HG02678 (cell line): ENCODE measurements around the gene RUBCN.
"Not testable (repeated sequence)": the region's sequence is repeated elsewhere in the genome, so short reads cannot be mapped to it uniquely, and the experiment has no call there.

Experiments used
- ATAC-seq: cut with Tn5 transposase; IDR thresholded peaks from one replicate; pipeline ENCODE4 v1.9.1; 2021; ENCODE audit warnings: mild to moderate bottlenecking, moderate library complexity; ENCODE audit not compliant: unreplicated experiment

Gene RUBCN

DNA sequence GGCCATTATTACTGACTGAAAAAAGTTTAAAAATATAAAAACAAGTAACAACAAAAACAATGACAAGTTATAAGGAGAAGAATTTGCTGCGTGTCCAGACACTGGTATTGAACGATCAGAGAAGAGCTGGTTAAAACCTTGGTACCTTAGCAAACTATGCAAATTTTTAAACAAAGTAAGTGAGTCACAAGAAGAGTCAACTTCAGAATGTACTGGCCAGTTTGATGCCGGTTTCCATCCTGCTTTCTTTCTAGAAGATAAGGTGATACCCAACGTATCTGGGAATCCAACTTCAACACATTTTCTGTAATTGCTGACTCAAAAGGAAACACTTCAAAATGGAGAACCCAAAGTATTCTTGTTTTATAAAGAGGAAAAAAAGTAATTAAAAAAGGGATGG, 49.8 kb downstream of the RUBCN start:
- ATAC-seq = no peak

DNA sequence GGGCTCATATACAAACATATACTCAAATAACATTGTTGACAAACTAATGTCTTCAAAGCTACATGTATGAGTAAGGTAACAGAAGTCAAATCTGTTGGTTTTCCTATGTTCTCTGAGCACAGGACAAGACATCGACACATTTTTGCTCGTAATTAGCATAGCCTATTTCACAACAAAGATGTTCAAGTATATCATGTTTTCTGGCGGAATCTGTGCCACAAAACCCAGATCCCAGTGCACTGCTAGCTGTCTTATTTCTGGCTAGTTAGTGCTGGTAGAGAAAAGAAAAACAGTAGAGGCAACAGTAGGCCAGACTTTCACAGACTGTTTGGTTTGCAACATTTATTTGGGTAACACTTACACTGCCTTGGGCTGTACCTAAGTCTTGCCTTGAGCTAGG, 51.2 kb downstream of the RUBCN start:
- ATAC-seq = no peak

DNA sequence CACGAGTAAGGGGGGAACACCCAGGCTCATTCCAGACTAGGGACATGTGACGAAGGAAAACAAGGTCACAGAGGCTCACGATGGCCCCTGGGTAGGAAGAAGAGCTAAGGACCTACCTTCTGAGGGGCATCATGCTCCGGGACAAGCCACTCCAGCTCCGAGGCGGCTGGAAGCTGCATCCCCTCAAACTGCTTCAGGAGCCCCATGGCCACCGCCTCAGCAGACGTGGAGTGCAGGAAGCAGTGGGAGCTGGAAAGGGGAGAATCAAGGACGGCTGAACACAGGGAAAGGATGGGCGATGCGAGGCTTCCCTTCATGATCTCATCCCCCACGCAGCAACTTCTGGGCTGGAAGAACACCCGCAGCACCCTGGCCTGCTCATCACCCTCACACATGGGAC, 53.5 kb downstream of the RUBCN start:
- no peak for ATAC-seq

DNA sequence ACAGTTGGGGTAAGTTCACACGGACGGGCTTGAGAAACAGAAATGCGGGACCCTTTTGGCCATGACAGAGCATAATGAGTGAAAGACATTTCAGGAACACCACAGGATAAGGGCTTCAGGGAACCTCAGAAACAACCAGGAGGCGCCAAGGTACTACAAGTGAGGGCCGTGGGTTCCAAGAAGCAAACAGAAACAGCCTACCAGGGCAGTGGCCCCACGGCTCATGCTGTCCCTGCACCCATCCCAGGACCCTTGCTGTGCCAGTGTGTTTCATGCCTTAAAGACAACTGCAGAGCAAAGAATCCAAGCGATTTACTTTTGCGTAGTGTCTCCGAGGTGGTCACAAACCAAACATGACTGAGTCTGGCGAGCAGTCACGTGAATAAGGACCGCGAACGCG, 54.0 kb downstream of the RUBCN start:
- no peak for ATAC-seq

DNA sequence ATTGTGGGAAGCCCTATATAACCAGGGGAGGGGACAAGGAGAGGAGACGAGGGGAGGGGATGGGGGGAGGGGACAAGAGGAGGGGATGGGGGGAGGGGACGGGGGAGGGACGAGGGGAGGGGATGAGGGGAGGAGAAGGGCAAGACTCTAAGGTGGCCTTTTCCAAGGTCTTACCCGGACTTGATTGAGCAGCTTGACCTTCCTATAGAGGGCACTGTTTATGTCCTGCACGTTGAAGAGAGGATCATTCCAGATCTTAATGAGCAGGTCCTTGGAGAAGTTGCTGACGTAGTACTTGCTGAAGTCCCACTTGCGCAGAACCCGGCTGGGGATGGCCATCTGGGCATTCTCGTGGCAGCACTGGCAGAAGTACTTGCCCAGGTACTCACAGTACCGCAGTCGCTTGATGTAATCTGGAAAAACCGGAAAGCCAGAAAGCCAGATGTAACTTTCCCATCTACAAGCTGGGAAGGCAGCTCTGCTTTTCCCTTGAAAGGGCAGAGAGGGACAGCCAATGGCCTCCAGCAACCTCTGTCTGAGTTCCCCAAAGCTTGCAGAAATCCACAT, 55.7 kb downstream of the RUBCN start:
- ATAC-seq = no peak

DNA sequence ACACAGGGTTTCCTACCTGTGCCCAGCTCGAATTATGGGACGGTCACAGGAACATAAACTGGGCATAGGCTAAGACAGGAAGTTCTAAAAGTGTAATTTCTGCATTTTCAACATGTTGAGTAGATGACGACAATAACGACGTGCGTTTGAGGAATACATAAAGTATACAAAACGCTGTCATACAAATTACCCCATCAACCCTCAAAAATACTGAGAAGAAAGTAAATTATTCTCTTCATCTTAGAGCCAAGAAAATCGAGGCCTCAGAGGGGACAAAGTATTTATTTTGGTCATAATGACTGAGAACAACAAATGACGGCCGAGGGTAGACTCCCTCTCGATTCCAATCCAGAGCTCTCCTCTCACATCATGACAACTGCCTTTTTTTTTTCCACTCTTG, 60.8 kb downstream of the RUBCN start:
- ATAC-seq = no peak

DNA sequence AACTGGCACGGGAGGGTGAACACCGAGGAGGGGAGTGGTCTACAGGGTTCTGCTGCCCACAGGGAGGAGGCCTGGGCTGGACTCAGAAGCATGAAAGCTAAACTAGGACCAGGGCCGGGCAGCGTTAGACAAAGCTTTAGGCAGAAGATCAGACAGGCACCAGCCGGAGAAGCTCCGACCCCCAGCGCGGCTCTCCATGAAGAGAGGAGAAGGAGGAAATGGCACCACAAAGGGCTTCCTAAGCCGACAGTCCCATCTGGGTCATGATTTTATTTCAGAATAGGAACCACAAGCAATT, 61.2 kb downstream of the RUBCN start:
- no peak for ATAC-seq

DNA sequence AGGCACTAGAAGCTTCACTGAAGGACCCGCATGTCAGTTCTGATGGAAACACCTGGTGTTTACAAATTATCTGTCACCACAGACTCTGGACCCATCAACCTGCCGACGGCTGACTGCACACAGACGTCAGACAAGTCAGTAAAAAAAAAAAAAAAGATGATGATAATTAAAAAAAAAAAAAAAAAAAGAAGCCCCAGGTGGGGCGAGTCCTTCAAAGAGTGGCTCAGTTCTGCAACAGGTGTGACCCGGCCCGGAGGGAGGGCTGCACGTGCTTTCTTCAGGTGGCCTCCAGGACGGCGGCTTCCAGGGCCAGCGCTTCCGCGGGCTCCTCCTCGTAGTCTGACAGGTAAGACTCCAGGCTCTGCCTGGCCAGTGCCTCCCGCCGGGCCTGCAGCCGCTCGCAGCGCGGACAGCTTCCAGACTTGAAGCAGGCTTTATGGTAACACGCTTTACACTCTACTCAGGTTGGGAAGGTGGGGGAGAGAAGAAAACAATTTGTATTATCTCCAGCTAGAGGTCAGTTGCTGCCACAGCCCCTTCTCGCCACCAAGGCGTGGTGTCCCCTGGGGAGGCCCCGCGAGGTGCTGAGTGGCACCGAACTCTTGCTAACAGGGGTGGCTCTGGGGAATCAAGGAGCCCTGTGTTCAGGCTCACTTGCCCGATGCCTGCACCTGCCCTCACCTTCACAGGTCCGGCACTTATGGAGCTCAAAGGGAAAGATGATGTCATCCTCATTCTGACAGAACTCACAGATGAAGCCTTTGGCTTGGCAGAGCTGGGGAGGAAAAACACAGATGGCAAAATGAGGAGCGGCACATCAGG, 61.8 kb downstream of the RUBCN start:
- ATAC-seq = no peak

DNA sequence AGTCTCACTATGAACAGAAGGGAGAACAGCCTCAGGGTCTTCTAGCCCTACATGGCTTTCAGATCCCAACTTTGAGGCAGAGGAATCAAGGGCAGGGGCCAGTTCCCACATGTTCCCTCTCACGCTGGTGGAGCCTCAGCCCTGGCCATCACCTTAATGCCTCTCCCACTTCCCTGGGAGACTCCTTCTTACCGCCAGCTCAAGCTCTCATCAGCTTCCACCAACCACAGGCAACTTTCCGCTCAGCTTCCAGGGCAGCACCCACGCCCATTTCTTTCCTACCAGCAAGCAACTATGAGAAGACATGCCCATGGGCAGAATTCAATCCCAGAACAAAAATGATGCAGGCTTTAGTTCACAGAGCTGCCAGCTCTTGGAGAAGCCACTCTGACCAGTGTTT, 63.5 kb downstream of the RUBCN start:
- ATAC-seq = no peak

DNA sequence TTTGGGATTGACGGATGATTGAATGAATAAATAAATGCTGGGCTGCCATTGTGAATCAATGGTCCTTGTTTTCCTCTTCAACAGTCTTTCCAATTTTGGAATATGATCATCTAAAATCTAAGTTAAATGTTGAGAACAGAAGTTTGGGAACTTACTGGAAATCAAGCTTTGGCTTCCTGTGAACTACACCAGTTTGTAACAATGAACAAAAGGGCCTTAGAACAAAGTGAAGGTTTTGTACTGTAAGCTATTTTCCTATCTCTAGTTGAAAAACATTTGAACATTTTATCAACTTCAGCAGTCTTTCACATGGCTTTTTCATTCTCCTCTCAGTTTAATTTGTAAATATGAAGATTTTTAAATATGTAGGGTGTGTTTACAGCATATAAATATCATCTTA, 66.3 kb downstream of the RUBCN start:
- ATAC-seq = no peak

DNA sequence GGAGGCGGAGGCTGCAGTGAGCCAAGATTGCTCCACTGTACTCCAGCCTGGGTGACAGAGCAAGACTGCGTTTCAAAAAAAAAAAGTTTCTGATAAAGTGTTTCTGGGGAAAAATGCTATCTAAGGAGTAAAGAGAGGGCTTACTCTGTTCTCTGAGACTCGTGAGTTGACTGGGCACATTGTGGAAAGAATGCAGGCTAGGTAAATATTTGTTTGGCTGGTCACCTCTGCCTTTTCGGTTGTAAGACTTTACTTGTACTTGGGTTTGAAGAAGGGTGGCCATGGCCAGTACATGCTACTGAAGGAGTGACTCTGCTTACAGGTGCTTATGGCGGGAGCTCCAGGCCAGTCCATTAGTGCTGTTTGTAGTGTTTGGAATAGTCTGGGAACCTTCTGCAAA, 68.7 kb downstream of the RUBCN start:
- ATAC-seq = no peak

DNA sequence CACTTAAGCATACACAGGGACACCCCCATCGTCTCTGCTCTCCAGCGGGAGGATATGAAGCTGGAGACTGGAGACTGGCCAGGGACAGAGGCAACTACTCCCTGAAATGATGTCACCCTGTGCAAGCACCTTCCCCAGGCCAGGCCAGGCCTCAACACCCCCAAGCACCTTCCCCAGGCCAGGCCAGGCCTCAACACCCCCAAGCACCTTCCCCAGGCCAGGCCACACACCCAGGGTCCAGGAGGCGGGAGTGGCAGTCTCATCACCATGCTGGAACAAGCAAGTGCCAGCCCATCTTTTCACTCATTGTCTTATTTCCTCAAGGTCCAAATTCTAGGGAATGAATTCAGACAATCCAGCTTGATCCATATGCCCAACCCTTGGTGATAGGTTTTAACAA, 69.4 kb downstream of the RUBCN start:
- not testable (repeated sequence) for ATAC-seq

DNA sequence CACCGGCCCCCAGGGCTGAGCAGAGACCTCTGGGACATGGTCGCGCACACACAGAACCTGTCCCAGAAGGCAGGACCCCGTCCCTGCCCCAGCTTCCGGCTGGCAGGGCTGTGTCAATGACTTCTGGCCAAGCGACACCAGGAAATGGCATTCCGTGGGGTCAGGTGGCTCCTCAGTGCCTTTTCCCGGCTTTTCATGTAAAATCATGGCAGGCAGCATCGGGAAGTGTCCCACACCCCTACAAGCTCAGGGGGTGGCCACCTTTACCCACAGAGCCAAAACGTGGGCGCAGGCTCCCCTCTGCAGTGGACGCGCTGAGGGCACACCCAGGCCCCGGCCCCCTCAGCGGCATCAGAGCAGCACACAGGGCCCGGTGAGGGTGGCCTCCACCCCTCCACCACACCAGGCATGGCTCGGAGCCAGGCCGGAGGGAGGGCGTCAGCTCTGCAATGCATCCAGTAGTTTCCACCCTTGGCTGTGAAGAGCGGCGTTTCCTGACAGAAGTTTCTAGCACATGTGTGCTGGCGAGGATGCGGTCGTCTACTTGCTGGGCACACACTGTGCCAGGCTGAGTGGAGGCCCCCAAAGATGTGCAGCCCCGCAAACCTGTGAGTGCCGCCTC, 70.4 kb downstream of the RUBCN start:
- not testable (repeated sequence) for ATAC-seq

DNA sequence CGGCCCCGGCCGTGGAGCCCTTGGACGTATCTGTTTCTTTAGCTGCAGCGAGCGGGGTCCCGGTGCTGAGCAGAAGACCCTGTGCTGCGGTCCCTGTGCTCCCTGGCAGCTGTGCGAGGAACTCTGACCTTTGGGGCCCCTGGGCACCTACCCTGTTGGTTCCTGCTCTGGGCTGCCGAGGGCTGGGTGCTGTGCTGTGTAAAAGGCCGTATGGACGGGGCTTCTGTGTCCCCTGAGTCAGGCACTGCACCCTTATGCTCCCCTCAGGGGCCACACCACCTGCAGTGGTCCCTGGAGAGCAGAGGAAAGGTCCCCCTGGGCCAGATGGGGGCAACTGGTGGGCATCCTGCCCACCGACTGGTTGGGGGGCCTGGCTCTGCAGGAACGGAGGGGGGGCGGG, 71.2 kb downstream of the RUBCN start:
- ATAC-seq = not testable (repeated sequence)

DNA sequence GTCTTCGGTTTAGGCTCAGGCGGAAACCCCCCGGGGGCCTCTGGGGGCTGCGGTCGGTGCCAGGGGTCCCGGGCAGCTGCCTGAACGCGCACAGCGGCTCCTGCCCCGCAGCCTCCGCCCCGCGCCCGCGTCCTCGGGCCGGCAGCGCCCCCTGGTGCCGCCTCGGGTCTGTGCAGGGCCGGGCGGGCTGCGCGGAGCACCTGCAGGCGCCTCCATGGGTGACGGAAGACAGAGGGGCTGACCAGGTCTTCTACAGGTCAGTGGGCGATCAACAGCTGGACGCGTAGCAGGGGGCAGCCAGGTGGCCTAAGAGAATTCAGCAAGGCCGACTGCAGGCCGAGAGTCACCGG, 71.6 kb downstream of the RUBCN start:
- peak; percentile 87 for ATAC-seq

DNA sequence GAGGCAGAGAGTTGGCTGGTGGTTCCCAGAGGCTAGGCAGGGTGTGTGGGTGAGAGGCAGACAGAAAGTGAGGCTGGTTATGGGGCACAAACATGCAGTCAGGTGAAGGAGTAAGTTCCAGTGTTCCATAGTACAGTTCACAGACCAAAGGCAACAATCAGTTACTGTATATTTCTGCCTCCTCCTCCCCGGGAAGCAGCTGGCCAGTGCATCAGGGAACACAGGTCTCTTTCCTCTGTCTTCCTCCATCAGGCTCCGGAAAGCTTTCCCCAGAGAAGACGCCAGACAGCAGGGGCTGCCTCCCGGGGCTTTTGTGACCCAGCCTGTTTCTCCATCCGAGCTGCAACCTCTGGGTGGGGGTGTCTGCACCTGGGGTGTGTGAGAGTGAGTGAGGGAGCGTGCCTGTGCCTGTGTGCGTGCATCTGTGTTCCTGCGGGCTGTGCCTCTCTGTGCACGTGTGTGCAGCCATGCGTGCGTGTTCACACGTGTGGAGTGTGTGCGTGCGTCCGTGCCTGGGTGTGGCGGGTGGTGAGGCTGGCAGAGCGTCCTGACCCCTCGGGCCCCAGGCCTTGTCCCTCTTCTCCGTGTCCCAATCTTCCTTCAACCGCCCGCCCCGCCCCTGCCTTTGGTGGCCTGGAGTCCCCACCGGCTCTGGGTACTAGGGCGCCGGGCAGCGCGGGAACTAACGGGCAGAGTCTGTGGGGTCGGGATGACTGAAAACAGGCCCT, 72.1 kb downstream of the RUBCN start:
- peak; percentile 57 for ATAC-seq

DNA sequence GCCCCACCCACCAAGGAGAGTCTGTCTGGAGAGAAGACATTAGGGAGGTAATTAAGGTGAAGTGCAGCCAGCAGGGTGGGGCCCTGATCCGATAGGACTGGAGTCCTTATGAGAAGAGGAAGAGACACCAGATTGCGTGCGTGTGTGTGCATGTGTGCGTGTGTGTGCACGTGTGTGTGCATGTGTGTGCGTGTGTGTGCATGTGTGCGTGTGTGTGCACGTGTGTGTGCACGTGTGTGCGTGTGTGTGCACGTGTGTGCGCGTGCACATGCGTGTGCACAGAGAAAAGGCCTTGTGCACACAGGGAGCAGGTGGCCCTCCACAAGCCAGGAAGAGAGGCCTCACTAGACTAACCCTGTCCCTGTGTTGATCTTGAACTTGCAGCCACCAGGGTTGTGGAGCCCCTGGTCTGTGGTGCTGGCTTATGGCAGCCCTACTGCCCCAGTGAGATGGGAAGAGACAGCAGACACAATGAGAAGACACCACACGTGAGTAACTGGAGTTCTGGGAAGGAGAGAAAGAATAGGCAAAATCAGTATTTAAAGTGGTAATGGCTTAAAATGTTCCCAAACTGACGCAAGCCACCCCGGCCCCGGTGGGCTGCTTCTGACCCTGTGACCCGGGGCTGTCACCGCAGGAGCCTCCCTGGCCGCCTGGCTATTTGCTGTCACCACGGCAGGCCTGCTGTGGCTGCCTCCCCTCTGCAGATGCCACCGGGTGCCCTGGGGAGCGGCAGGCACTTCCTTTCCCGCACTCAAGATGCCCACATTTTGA, 73.2 kb downstream of the RUBCN start:
- not testable (repeated sequence) for ATAC-seq

DNA sequence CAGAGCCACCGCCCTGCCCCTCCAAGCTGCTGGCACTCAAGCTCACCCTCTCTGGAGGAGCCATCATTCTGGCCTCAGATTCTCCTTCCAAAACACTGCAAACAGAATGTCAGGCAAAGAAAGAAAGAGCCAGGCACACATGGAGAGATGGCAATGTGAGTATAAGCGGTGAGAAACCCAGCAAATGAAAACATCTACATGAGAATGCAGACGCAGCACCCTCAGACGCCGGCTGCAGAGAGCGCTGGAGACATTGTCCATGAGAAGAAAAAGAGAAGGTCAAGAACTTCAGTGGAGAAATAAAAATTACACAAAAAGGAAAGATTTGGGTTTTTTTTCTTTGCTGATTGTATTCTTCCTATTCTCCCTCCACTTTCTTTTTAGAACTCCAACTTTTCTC, 74.4 kb downstream of the RUBCN start:
- ATAC-seq = not testable (repeated sequence)

DNA sequence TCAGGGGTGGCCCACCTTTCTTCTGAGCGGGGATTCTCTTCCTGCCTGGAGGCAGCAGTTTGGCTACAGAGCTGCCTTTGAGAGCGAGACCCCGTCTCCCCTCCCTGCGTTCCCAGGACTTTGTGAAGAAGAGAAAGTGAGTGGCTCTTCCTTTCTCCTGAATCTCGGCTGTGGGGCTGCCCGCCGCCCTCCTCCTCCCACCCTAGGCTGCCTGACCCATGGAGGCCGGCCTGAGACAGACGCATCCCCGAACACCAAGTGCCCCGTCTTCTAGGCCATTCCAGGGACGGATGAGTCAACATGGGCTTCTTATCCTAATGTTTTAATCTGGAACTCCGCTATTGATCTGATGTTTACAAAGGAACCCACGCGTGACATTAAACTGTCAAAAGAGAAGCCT, 74.8 kb downstream of the RUBCN start:
- ATAC-seq = not testable (repeated sequence)

DNA sequence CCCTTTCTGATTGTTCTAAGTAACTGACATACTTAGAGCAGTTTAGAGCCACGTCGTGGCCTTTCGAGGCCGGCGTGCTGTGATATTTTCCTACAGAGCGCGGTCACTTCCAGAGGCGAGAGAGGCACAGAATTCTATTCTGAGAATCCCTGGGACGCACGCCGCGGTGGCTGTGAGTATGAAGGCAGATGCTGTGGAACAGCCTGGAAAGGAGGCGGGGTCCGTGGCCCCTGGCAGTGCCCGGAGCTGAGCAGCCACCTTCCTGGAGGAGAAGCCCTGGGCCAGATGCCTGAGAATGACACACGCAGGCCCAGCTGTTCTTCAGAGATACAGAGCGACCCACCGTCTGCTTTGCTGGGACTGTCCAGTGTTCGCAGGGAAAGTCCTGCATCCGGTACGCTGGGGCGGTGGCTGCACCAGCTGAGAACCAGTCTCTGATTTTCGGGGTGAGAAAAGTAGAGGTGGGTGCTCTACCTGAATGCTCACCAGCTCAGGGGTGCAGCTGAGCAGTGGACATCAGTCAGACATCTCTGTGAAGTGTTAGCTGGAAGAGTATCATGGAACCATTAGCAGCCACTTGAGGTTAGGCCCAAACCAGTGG, 75.4 kb downstream of the RUBCN start:
- not testable (repeated sequence) for ATAC-seq

DNA sequence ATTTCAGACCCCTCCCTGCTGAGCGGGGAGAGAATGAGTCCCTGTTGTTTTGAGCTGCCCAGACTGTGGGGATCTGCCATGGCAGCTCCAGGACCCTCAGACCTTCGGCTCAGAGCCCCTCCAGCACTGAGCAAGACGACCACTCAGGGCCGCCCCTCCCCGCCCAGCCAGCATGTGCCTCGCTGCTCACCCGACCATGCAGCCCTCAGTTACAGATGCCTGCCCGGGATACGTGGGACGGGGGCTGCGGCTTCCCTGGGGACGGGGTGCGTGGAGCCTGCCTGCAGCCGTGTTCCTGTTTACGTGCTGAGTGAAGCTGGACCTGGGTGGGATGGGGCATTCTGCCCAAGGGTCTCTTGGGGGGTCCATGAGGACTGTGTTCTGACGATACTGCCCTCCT, 77.0 kb downstream of the RUBCN start:
- ATAC-seq = not testable (repeated sequence)
